ENCODE results near the gene SNTG2.

- TF ChIP-seq POLR2A (IDR thresholded peaks at IDR 0.05) = no peak
- TF ChIP-seq, protein P1, sequence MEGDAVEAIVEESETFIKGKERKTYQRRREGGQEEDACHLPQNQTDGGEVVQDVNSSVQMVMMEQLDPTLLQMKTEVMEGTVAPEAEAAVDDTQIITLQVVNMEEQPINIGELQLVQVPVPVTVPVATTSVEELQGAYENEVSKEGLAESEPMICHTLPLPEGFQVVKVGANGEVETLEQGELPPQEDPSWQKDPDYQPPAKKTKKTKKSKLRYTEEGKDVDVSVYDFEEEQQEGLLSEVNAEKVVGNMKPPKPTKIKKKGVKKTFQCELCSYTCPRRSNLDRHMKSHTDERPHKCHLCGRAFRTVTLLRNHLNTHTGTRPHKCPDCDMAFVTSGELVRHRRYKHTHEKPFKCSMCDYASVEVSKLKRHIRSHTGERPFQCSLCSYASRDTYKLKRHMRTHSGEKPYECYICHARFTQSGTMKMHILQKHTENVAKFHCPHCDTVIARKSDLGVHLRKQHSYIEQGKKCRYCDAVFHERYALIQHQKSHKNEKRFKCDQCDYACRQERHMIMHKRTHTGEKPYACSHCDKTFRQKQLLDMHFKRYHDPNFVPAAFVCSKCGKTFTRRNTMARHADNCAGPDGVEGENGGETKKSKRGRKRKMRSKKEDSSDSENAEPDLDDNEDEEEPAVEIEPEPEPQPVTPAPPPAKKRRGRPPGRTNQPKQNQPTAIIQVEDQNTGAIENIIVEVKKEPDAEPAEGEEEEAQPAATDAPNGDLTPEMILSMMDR (IDR thresholded peaks at IDR 0.05) = no peak
Observed at GRCh38 chr2:964562-964961, 13.9 kb downstream of the SNTG2 start.
